GM12878 (cell line): ENCODE results near the gene SNU13. TPM values are rescaled to one million over a fixed set of nuclear protein-coding genes. Genes with fewer than 3 reads are reported as not detected.
"Not testable (repeated sequence)": the region's sequence is repeated elsewhere in the genome, so short reads cannot be mapped to it uniquely, and the experiment has no call there.

ENCODE experiments used
- ATAC-seq: fragments of 200-7000 bp; cut with Tn5 transposase; 3 replicates; pipeline ENCODE4 v1.9.1; 2020; ENCODE audit warnings: mild to moderate bottlenecking, moderate library complexity
- BruUV-seq: library from RNA; stranded (reverse); fragments of 400-500 nt; replicated peaks from 2 replicates; lab custom pipeline; 2021; lab: Mats Ljungman, UMichigan
- CTCF ChIA-PET: fragments of 300-600 bp; sonication (Branson Sonifier 250); formaldehyde crosslinking; extraction: SDS; loops from one replicate; lab custom pipeline; 2021; ENCODE audit warnings: inconsistent platforms; lab: Yijun Ruan, JAX
- POLR2A ChIA-PET: fragments of 350-600 bp; formaldehyde crosslinking; extraction: SDS; loops from one replicate; lab custom pipeline; 2021; ENCODE audit warnings: inconsistent platforms; lab: Charles Lee
- RAD21 ChIA-PET: fragments of 300-600 bp; sonication (Branson Sonifier 250); formaldehyde crosslinking; loops from one replicate; lab custom pipeline; 2023; ENCODE audit warnings: antibody characterized with exemption; ENCODE audit not compliant: unreplicated experiment; lab: Charles Lee
- SMC1A ChIA-PET: fragments of 300-600 bp; sonication (Branson Sonifier 250); formaldehyde crosslinking; loops from one replicate; lab custom pipeline; 2023; ENCODE audit not compliant: unreplicated experiment, uncharacterized antibody; lab: Charles Lee
- DNase-seq: peaks from one replicate; pipeline ENCODE4 v3.0.0-alpha.2; 2011; ENCODE audit warnings: low read depth, low spot score
- FAIRE-seq: peaks from 3 replicates; lab custom pipeline; 2011; peaks lifted over from hg19 to GRCh38; lab: Jason Lieb, UNC
- H2AFZ ChIP-seq: 2 replicates; pipeline ENCODE4 v1.6.0; 2011; ENCODE audit warnings: low read depth, low read length, control low read depth; ENCODE audit not compliant: control insufficient read depth
- H3K27ac ChIP-seq: 2 replicates; pipeline ENCODE4 v1.5.1; 2011; ENCODE audit warnings: control low read depth; ENCODE audit not compliant: control insufficient read depth, insufficient read depth
- H3K27me3 ChIP-seq, 2 experiments: replicated peaks in 1 of 2; 2 replicates each; pipeline versions ENCODE4 v1.6.0 to v1.6.1; 2011; ENCODE audit warnings: low read length in 1 of 2; ENCODE audit not compliant: control insufficient read depth in 2 of 2, insufficient read depth in 2 of 2
- H3K36me3 ChIP-seq, 2 experiments: 2 replicates each; pipeline ENCODE4 v1.5.1; 2011; ENCODE audit warnings: low read length in 1 of 2; ENCODE audit not compliant: control insufficient read depth in 2 of 2, insufficient read depth in 2 of 2
- H3K4me1 ChIP-seq: 2 replicates; pipeline ENCODE4 v1.6.1; 2011; ENCODE audit warnings: mild to moderate bottlenecking, low read length, moderate library complexity, mixed read lengths; ENCODE audit not compliant: control insufficient read depth, insufficient read depth
- H3K4me2 ChIP-seq: 2 replicates; pipeline ENCODE4 v1.6.0; 2011; ENCODE audit warnings: control low read depth; ENCODE audit not compliant: control insufficient read depth, insufficient read depth
- H3K4me3 ChIP-seq: fragments of 200-600 bp; sonication (generic); 2 replicates; pipeline ENCODE4 v1.5.1; 2016
- H3K79me2 ChIP-seq: 2 replicates; pipeline ENCODE4 v1.6.0; 2011; ENCODE audit warnings: low read length; ENCODE audit not compliant: control insufficient read depth, insufficient read depth
- H3K9ac ChIP-seq: 2 replicates; pipeline ENCODE4 v1.8.0; 2011; ENCODE audit warnings: low read length, control low read depth, mixed read lengths; ENCODE audit not compliant: control insufficient read depth, insufficient read depth
- H3K9me3 ChIP-seq: replicated peaks from 3 replicates; pipeline ENCODE4 v1.5.1; 2011; ENCODE audit warnings: mild to moderate bottlenecking, low read length; ENCODE audit not compliant: control insufficient read depth, insufficient read depth
- H4K20me1 ChIP-seq: 2 replicates; pipeline ENCODE4 v1.6.0; 2011; ENCODE audit not compliant: control insufficient read depth, insufficient read depth
- ZBTB40 ChIP-seq: fragments of 450-650 bp; IDR thresholded peaks from 2 replicates; pipeline ENCODE4 v1.6.1; 2016; ENCODE audit warnings: mild to moderate bottlenecking, moderate library complexity, borderline replicate concordance
- WGBS: methylation state at CpG from one replicate; pipeline ENCODE4 v1.1.6; 2016; ENCODE audit warnings: low lambda C conversion rate; ENCODE audit not compliant: insufficient replicate concordance, insufficient coverage; ENCODE audit errors: missing lambda C conversion rate; 5-methylcytosine and 5-hydroxymethylcytosine counted together
- in situ Hi-C: fragments of 300-500 bp; cut with MboI; formaldehyde crosslinking; loops from 9 replicates; pipeline ENCODE4 v1.14.3; 2018; ENCODE audit warnings: mixed read lengths
- intact Hi-C: fragments of 100-400 bp; cut with micrococcal nuclease; formaldehyde crosslinking; loops from one replicate; pipeline ENCODE4 v1.14.2; 2022; ENCODE audit not compliant: unreplicated experiment
- polyA plus RNA-seq, 11 experiments: library from polyadenylated mRNA; depleted of rRNA in 4 of 11; unstranded in 6 of 11; stranded (reverse) in 5 of 11; fragments of >200 nt; fragmentation: Nextera tagmentation in 4 of 11; fragmentation: Illumina TruSeq in 1 of 11; extraction: Ambion mirVana in 4 of 11; extraction: Trizol in 1 of 11; gene quantifications; 1 replicate in 1 of 11; 2 replicates in 10 of 11; pipeline versions ENCODE4 v1.2.1 to v1.2.3, GENCODE V29; 2011 to 2016; ENCODE audit warnings: inconsistent platforms in 2 of 11, missing spikeins in 2 of 11, low read depth in 1 of 11
- total RNA-seq, 4 experiments: library from RNA; depleted of rRNA in 3 of 4; stranded (reverse); fragments of >200 nt in 3 of 4; fragmentation: Illumina TruSeq in 1 of 4; extraction: Trizol in 1 of 4; gene quantifications; 2 replicates each; pipeline versions ENCODE4 v1.2.1 to v1.2.3, GENCODE V29; 2013 to 2021

SNU13 gene
- total and polyA plus RNA-seq, 10 of the 15 experiments (the other 5 are each of a cell fraction or from before 2014, with no cell fraction given): 157 to 870 (median 256) TPM

- no peak for TF ChIP-seq ZBTB40
- TF ChIP-seq, all 136 proteins: peak for 0
Measured at GRCh38 chr22:41636467-41636866, 52.2 kb downstream of the SNU13 start (continued).

GRCh38 chr22:41634610-41635009, 54.1 kb downstream of the SNU13 start:
- FAIRE-seq, H3K27ac ChIP-seq, H2AFZ ChIP-seq, H3K9me3 ChIP-seq, H3K27me3 ChIP-seq, ATAC-seq, intact Hi-C loops, SMC1A ChIA-PET, H3K79me2 ChIP-seq, DNase-seq, BruUV-seq, in situ Hi-C loops, H3K9ac ChIP-seq, H3K4me3 ChIP-seq, RAD21 ChIA-PET, H4K20me1 ChIP-seq, H3K4me2 ChIP-seq, H3K4me1 ChIP-seq: not testable (repeated sequence)
- WGBS: 96% methylated on average over 8 of the region's 8 CpGs
- CTCF ChIA-PET: interaction anchor here (1.2 kb wide), 1 partner anchor 32 kb away, joined by 4 read pairs; no protein-coding TSS in a partner anchor
- H3K36me3 ChIP-seq: peaks cover 16 to 22% of the 10 kb centered on the region in 2 experiments
- POLR2A ChIA-PET: interaction anchor here (0.5 to 0.7 kb wide), 2 partner anchors 477 to 718 kb away, joined by 3 to 6 read pairs; no protein-coding TSS in a partner anchor

DNA sequence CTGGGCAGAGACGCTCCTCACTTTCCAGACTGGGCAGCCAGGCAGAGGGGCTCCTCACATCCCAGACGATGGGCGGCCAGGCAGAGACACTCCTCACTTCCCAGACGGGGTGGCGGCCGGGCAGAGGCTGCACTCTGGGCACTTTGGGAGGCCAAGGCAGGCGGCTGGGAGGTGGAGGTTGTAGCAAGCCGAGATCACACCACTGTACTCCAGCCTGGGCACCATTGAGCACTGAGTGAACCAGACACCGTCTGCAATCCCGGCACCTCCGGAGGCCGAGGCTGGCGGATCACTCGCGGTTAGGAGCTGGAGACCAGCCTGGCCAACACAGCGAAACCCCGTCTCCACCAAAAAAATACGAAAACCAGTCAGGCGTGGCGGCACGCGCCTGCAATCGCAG, 57.1 kb downstream of the SNU13 start:
- in situ Hi-C loops, H3K9me3 ChIP-seq, H2AFZ ChIP-seq, H3K4me2 ChIP-seq, H3K27me3 ChIP-seq, H4K20me1 ChIP-seq, BruUV-seq, DNase-seq, CTCF ChIA-PET, RAD21 ChIA-PET, H3K27ac ChIP-seq, ATAC-seq, FAIRE-seq, POLR2A ChIA-PET, H3K9ac ChIP-seq, SMC1A ChIA-PET, H3K4me1 ChIP-seq, H3K4me3 ChIP-seq, intact Hi-C loops, H3K79me2 ChIP-seq: not testable (repeated sequence)
- peaks cover 10 to 21% of the 10 kb centered on the region in 2 experiments; a peak in 3 of 4 replicates for H3K36me3 ChIP-seq
- 98% methylated on average over 9 of the region's 23 CpGs for WGBS

DNA sequence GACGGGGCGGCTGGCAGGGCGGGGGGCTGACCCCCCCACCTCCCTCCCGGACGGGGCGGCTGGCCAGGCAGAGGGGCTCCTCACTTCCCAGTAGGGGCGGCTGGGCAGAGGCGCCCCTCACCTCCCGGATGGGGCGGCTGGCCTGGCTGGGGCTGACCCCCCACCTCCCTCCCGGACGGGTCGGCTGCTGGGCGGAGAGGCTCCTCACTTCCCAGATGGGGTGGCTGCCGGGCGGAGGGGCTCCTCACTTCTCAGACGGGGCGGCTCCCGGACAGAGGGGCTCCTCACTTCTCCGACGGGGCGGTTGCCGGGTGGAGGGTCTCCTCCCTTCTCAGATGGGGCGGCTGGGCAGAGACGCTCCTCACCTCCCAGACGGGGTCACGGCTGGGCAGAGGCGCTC, 57.6 kb downstream of the SNU13 start:
- not testable (repeated sequence) for FAIRE-seq, BruUV-seq

More for the DNA sequence above, 57.6 kb downstream of the SNU13 start:
- H3K4me1 ChIP-seq, H3K79me2 ChIP-seq, H3K9me3 ChIP-seq, H3K4me2 ChIP-seq, CTCF ChIA-PET, DNase-seq, in situ Hi-C loops, intact Hi-C loops, RAD21 ChIA-PET, H3K9ac ChIP-seq, H4K20me1 ChIP-seq, H2AFZ ChIP-seq, H3K27me3 ChIP-seq, POLR2A ChIA-PET, H3K27ac ChIP-seq, H3K4me3 ChIP-seq, SMC1A ChIA-PET, ATAC-seq: not testable (repeated sequence)
- H3K36me3 ChIP-seq: peaks cover 6 to 20% of the 10 kb centered on the region in 2 experiments
- WGBS: 95% methylated on average over 18 of the region's 28 CpGs
